NCI-H1105 treated with DMSO at 0.1 percent for 48 hours (cell line): Measurements from ENCODE around the gene SMIM8.
A peak's percentile ranks its signal among the peaks of the same experiment; 100 is the strongest.
"Not testable (repeated sequence)": the region's sequence is repeated elsewhere in the genome, so short reads cannot be mapped to it uniquely, and the experiment has no call there.

Experiments used
- DNase-seq: peaks from one replicate; lab custom pipeline; 2025; lab: John Stamatoyannopoulos, UW

Gene SMIM8

GRCh38 chr6:87322304-87323212 lies at the start of gene SMIM8:
SMIM8 (plus strand) TSS chr6:87322588; CDS start chr6:87337032, 14,444 bp downstream.
- DNase-seq, result peak; percentile 85

- no peak for DNase-seq
Observed at GRCh38 chr6:87274660-87275274, 47.6 kb upstream of the SMIM8 start.

GRCh38 chr6:87276624-87277023 lies 45.8 kb upstream of the SMIM8 start:
- DNase-seq, result no peak

- DNase-seq, result peak; percentile 46
Observed at GRCh38 chr6:87277123-87277522, 45.3 kb upstream of the SMIM8 start.

GRCh38 chr6:87279196-87279595 lies 43.2 kb upstream of the SMIM8 start:
- DNase-seq, result no peak

GRCh38 chr6:87281426-87281825 lies 41.0 kb upstream of the SMIM8 start:
- peak; percentile 7 for DNase-seq

GRCh38 chr6:87282743-87283142 lies 39.6 kb upstream of the SMIM8 start:
- no peak for DNase-seq

GRCh38 chr6:87283461-87283860 lies 38.9 kb upstream of the SMIM8 start:
- no peak for DNase-seq

GRCh38 chr6:87287251-87287650 lies 35.1 kb upstream of the SMIM8 start:
- DNase-seq, result no peak

GRCh38 chr6:87289571-87289970 lies 32.8 kb upstream of the SMIM8 start:
- DNase-seq, result no peak

- DNase-seq, result peak; percentile 74
Observed at GRCh38 chr6:87291883-87292282, 30.5 kb upstream of the SMIM8 start.

- no peak for DNase-seq
Observed at GRCh38 chr6:87293526-87293925, 28.9 kb upstream of the SMIM8 start.

GRCh38 chr6:87297119-87297518 lies 25.3 kb upstream of the SMIM8 start:
- DNase-seq, result no peak

- DNase-seq, result not testable (repeated sequence)
Observed at GRCh38 chr6:87301277-87301676, 21.1 kb upstream of the SMIM8 start.

GRCh38 chr6:87308970-87309369 lies 13.4 kb upstream of the SMIM8 start:
- no peak for DNase-seq

- no peak for DNase-seq
Observed at GRCh38 chr6:87312860-87313259, 9.5 kb upstream of the SMIM8 start.

- no peak for DNase-seq
Observed at GRCh38 chr6:87315071-87315470, 7.3 kb upstream of the SMIM8 start.

GRCh38 chr6:87319271-87319987 lies 3.0 kb upstream of the SMIM8 start:
- no peak for DNase-seq

GRCh38 chr6:87323880-87324279 lies 1.5 kb downstream of the SMIM8 start:
- not testable (repeated sequence) for DNase-seq

- no peak for DNase-seq
Observed at GRCh38 chr6:87330961-87331360, 8.6 kb downstream of the SMIM8 start.

GRCh38 chr6:87333033-87333432 lies 10.6 kb downstream of the SMIM8 start:
- no peak for DNase-seq

GRCh38 chr6:87333591-87334181 lies 11.3 kb downstream of the SMIM8 start:
- no peak for DNase-seq
